Raji (cell line): ENCODE data around the gene LRRC27.

Experiments
- POLR2A ChIP-seq: IDR thresholded peaks from 2 replicates; pipeline ENCODE4 v1.6.1; 2011; ENCODE audit warnings: low read depth, low read length, control low read depth; ENCODE audit not compliant: insufficient read depth

Gene LRRC27

GRCh38 chr10:132411561-132412253 is 79.7 kb downstream of the LRRC27 start:
- no peak for TF ChIP-seq POLR2A

- TF ChIP-seq POLR2A = no peak
Measured at GRCh38 chr10:132412316-132413192, 80.6 kb downstream of the LRRC27 start.

GRCh38 chr10:132413226-132414205 is 81.5 kb downstream of the LRRC27 start:
- no peak for TF ChIP-seq POLR2A

- TF ChIP-seq POLR2A = no peak
Measured at GRCh38 chr10:132414402-132415016, 82.5 kb downstream of the LRRC27 start.

- no peak for TF ChIP-seq POLR2A
Measured at GRCh38 chr10:132415255-132415654, 83.3 kb downstream of the LRRC27 start.

GRCh38 chr10:132415956-132416355 is 84.0 kb downstream of the LRRC27 start:
- no peak for TF ChIP-seq POLR2A

- TF ChIP-seq POLR2A = no peak
Measured at GRCh38 chr10:132416566-132417256, 84.7 kb downstream of the LRRC27 start.

GRCh38 chr10:132417257-132417910 is 85.4 kb downstream of the LRRC27 start:
- TF ChIP-seq POLR2A = no peak

- TF ChIP-seq POLR2A = no peak
Measured at GRCh38 chr10:132417957-132418441, 86.0 kb downstream of the LRRC27 start.

- TF ChIP-seq POLR2A = no peak
Measured at GRCh38 chr10:132418527-132419416, 86.8 kb downstream of the LRRC27 start.

GRCh38 chr10:132419538-132420468 is 87.8 kb downstream of the LRRC27 start:
- TF ChIP-seq POLR2A = no peak
